HG03457 (cell line): ENCODE measurements around the gene FAS.
"Not testable (repeated sequence)": the region's sequence is repeated elsewhere in the genome, so short reads cannot be mapped to it uniquely, and the experiment has no call there.

Experiments
- ATAC-seq: cut with Tn5 transposase; IDR thresholded peaks from one replicate; pipeline ENCODE4 v1.9.1; 2021; ENCODE audit warnings: moderate number of reproducible peaks; ENCODE audit not compliant: unreplicated experiment

FAS gene

DNA sequence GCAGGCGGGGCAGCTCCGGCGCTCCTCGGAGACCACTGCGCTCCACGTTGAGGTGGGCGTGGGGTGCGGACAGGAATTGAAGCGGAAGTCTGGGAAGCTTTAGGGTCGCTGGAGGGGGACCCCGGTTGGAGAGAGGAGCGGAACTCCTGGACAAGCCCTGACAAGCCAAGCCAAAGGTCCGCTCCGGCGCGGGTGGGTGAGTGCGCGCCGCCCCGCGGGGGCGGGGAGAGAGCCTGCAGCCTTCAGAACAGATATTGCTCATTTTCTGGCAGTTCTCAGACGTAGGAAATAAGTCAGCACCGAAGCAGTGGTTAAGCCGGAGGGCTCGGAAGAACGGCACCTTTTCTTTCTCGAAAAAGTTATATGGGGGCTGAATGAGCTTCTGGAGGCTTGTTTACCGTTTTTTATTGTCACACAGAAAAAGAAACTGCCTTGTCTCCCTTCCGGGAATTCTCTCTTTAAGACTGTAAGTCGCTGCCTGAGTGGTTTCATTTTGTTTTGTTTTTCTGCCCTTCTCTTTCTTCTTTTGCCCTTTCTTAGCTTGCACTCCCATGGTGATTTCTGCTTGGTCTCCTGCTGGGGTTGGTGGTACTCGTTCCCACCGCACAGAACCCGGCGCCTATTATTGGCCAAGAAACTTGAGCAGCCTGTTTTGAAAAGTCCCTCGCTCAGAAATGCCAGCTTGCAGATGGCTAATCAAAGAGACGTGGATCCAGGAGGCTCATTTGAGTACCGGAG, 732 bp downstream of the FAS start:
- no peak for ATAC-seq

DNA sequence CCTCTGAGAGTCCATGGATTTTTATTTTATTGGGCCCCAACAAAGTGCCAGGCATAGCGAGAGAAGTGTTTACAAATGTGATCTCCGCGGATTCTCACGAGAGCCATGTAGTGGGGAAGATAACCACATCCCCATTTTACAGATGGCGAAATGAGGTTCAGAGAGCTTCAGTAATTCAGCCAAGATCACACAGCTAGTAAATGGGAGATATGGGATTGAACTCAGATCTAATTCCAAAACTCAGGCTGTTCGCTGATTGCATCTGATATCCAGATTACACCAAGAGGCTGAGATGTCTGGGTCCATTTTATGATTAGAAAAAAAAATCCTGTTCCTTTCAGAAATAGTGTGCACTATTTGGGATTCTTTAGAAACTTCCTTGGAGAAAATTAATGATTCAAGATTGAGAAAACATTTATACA, 1.3 kb downstream of the FAS start:
- no peak for ATAC-seq

DNA sequence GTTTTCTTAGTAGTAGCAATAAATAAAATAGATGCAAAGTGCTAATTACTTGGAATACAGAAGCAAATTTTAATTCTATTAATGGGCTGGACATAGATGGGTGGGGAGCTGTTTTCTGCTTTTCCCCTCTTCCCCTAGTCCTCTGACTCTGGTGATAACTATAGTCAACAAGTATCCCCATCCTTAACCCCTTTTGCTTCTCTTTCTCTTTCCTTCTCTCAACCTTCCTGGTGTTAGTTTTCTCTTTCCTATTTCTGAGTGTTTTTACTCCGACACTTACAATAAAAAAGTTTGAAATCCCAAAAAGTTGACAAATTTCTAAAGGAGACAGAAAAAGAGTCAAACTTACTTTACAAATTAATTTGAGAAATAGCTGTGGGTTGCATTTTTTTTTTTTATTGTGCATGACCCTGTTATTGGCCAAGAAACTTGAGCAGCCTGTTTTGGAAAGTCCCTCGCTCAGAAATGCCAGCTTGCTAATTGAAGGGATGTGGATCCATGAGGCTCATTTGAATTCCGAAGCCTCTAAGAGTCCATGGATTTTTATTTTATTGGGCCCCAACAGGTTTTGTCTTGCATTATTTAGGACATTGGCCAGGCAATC, 2.4 kb downstream of the FAS start:
- no peak for ATAC-seq

DNA sequence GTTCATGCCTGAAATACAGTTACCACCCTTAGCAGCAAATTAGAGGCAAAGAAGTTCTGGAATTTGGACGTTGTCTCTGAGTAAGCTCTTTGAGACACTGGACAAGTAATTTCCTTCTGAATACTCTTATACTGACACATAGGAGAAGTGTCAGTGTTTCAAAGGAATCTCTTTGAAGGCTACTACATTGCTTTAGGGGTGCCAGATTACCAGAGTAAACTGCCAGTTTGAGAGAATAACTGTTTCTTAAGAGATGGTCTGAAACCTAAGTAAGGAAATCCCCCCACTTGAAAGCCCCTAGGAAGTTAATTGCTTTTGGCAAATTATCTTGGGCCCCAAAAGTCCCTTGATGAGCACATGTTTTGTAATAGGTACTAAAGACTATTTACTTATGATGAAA, 3.4 kb downstream of the FAS start:
- ATAC-seq: no peak

DNA sequence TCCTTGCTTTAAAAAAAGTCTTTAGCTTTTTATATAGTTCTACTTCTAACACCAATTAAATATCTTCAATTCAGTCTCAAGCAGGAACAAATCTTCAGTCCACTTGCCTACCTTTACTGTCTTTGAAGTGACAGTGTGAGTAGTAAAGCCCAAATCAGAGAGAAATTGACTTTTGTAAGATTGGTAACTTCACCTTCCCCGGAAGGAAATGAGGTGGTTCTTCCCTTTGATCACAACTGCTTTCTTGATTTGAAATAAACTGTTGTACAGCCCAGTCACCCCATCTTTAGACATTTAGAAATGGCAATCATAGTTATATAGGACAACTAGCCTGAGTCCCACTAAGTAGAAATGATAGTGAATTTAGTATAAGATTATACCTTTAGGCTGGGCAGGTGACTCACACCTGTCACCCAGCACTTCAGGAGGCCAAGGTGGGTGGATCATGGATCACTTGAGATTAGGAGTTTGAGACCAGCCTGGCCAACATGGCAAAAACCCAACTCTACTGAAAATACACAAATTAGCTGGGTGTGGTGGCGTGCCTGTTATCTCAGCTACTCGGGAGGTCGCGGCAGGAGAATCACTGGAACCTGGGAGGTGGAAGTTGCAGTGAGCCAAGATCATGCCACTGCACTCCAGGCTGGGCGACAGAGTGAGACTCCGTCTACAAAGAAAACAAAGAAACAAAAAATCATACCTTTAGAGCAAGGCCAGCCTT, 4.7 kb downstream of the FAS start:
- no peak for ATAC-seq

DNA sequence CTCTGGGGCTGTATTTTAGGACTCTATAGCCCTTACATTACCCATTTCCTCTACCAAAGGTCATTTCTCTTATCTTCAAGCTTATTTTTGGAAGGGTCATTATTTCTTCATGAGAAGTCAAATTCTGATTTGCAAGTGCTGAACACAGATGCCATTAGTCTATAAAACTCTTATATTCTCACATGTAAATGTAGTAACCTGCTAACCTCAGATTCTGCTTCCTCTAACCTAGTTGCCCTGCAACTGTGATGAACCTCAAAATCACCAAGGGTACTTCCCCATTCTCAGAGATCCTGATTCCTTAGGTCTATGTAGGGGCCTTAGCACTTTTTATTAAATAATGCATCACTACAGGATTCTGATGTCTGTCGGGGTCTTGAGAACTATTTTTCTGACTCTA, 6.3 kb downstream of the FAS start:
- no peak for ATAC-seq

DNA sequence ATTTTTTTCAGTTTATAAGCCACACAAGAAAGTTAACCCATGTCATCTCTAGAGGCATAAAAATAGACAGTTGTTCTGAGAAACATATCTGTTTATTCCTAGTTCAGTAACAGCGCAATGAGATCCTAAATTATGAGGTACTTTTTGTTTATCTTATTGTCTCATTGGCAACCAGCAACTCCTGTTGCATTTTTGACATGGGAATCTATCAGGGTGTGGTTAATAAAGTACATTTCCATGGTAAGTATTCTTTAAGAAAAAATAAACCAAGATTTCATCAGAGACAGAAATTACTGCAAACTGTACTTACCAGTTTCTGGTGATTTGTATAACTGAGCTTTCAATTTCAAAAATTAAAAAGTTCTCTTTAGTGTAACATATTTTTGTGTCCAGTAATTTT, 9.0 kb downstream of the FAS start:
- no peak for ATAC-seq

DNA sequence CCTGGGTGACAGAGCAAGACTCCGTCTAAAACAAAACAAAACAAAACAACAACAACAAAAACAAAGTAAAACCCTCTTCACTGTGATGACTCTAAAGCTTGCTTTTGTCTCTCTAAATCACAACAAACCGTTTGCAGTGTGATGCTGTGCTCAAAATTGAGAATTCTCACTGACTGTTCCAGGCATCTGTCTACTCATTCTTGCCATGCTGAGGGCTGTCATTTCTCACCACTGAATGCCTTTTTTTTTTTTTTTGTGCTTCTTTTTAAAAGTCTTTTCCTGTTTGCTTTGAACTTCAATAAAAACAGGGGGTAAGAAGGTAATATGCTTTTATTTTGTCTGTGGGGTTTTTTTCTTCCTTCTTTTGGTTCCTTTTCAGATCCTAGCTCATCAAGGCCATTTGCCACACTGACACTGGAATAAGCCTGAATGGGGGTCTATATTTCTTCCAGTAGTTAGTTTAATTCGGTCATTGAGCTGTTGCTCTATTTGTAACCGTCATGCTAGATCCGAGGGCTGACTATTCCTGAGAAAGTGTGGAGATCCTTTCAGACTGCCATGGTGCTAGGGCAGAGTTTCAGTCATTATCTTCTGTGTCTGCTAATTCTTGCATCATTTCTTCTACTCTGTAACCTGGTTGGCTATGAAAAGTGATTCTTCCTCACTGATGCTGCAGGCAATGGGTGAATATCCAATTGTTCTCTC, 10.6 kb downstream of the FAS start:
- no peak for ATAC-seq

DNA sequence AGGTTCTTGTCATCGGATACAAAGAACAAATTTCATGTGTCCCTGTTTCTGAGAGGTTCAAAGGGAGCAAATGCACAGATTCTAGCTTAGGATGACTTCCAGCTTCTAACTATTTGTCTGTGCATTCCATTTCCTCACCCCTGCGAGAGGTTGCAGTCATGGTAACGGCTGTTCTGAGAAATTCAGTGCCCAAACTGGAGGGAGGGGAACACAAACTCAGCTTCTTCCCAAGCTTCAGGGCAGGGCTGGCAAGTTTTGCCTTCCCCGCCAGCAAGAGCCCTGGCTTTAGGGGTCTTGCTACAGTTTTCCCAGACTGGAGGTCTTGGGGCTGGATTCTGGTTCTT, 11.1 kb downstream of the FAS start:
- no peak for ATAC-seq

DNA sequence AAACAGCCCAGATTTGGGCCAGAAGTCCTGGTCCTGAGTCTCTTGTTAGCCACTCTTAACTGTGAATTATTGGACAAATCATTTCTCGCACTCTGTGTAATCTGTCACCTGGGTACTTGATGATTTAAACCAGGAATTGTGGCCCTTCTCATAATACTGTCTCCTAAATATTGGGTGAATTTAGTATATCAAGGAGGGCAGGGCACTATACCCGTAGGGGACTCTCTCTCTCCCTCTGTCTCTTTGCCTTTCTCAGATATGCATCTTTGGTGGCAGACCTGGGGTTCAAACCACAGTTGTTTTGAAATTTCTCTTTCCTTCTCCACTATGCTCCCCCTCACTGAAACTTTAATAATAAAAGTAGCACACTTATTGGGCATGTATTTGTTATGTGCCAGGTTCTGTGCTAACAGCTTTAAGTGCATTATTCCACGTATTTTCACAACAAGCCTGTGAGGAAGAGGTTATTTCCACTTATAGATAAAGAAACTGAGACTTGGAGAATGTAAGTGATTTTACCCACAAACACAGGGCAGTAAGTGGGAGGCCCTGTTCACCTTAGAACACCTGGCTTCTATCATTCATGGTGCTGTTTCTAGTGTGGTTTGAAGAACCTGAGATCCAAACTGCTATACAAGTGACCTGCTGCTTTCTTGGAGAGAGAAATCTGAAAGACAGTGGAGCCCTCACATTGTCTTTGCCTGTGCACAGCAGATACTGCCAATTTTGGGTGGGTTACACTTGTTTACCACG, 11.8 kb downstream of the FAS start:
- no peak for ATAC-seq

DNA sequence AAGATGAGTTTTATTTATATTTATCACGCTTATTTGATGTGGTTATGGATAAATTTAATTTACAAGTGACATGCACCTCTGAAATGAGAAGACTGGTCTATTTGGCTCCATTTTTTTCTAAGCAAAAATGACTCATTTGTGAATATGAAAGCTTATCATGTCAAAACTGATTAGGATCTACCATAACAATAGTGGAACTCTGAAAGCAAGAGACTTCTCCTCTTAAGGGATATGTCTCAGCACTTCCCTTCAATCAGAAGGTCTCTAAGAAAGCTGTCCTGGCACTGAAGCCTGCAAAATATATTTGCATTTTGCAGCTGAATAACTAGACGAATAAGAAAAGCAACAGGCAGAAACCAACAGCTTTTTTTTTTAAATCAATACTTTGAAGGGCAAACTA, 12.7 kb downstream of the FAS start:
- no peak for ATAC-seq

DNA sequence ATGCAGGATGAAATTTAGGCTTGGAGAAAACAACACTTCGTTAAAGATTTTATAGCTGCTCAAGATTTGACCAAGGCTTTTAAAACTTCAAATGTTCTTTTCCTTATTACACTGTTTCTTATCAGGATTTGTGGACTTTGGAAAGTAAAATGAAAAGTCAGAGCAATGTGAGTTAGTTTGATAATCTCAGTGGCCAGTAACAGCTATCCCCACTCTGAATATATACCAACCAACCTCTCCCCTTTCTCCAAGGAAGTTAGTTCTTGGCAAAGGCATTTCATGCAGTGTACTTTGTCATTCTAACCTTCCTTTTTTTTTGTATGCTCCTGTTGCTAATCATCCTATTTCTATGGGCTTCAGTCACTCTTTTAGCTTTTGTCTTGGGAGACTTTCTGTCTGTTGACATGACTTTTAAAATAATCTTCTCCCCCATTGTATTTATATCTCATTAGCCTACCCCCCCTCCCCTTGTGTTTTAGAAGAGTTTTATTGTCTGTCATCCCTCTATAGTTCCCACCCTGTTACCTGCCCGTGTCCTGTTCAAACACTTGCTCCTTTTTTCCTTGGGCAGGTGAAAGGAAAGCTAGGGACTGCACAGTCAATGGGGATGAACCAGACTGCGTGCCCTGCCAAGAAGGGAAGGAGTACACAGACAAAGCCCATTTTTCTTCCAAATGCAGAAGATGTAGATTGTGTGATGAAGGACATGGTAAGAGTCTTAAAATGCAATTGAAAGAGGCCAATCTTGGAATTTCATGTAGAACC, 16.7 kb downstream of the FAS start:
- no peak for ATAC-seq

DNA sequence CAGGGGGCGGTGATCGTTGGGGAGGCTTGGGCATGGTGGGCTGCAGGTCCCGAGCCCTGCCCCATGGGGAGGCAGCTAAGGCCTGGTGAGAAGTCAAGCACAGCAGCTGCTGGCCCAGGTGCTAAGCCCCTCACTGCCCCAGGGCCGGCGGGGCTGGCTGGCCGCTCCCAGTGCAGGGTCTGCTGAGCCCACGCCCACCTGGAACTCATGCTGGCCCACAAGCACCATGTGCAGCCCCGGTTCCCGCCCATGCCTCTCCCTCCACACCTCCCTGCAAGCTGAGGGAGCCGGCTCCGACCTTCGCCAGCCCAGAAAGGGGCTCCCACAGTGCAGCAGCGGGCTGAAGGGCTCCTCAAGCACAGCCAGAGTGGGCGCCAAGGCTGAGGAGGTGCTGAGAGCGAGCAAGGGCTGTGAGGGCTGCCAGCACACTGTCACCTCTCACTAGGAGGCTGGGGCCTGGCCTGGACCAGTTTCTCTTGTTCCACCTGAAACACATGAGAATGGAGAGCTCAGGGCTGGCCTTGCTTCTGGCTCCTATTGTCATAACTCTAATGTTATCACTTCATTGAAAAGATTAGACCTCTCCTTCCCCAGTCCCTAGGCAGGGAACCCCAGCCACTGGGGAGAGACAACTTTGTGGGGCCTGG, 28.2 kb downstream of the FAS start:
- not testable (repeated sequence) for ATAC-seq

DNA sequence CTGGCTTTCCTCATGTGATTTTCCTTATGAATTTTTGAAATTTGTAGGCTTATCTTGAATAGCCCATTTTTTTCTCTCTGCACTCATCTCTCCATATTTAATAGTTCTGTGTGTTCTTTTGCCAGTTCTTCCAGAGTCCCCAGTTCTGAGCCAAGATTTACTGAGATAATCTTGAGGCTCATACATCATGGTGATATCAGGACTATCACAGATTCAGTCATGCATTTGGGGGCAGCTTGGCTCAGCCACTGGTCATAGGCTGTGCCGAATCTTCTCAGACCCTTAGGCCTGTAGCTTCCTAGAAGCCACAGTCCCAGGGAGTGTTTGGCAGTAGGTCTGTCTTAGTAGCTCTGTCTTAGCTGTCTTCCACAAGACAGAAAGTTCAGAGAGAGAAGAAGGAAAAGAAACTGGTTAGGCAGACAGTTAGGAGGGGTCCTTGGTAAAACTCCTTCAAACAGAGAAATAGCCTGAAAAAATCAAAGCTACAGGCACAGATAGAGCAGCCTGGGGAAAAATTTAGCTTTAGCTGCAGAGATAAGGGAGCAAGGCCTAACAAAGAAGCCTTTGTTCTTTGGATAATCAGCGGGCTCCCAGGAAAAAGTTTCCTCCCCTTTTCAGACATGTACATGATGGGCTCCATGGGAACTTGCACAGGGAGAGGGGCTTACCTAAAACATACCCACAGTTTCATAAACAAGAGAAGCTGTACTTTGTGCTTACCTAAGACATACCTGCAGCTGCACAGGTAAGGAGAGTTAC, 29.1 kb downstream of the FAS start:
- no peak for ATAC-seq

DNA sequence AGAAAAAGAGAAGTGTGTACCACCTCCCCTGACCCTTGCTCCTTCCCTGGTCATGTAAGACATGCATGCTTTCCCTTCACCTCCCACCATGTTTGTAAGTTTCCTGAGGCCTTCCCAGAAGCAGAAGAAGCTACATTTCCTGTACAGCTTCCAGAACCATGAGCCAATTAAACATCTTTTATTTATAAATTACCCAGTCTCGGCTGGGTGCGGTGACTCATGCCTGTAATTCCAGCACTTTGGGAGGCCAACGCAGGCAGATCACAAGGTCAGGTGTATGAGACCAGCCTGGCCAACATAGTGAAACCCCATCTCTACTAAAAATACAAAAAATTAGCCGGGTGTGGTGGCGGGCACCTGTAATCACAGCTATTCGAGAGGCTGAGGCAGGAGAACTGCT, 30.9 kb downstream of the FAS start:
- not testable (repeated sequence) for ATAC-seq

DNA sequence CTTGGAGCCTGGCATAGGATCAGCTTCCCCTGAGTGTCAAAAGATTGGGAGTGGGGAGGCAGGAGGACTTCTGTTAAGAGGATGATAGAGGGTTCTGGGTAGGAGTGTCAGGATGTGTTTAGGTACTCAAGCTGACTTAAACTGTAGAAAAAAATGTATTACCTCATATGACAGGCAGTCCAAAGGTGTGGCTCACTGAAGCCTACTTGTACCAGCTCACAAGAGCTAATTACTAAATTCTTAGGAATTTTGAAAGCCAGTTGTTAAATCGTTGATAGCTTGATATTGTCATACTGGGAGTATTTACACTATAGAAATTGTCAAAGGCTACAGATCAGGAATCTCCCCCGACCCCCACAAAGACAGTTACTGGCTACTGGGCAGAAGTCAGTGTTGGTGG, 32.1 kb downstream of the FAS start:
- ATAC-seq: no peak

DNA sequence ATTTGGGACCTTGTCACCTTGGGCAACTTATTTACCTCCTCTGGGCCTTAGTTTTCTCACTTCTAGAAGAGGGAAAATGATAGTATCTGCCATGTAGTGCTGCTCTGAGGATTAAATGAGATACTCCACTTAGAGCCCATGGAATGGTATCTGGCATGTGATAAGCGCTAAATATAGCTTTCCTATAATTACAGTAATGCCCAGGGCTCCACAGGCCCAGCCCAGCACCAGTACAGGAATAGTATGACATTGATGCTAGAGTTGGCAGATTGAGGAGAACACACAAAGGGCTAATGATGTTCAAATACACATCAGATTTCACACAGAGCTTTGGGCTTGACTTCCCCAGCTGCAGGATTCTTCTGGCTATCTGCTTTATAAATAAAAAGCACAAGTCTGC, 34.9 kb downstream of the FAS start:
- no peak for ATAC-seq

DNA sequence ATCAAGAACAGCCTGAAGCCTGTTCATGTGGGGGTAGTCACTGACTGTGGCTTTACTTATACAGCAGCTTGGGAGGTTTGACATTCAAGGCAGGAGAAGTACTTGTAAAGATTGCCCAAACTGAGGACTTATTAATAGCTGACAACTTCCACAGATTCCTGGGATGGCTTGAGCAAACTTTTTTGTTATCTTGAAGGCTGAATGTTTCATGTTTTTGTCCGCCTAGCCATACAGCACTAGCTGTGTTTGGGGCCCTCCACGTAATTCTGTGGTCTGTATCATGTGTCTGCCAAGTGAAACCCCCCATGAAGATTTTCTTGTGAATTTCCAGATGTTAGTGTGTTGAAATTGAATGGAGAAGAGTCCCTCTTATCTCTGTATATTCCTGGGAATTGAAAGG, 38.6 kb downstream of the FAS start:
- no peak for ATAC-seq

DNA sequence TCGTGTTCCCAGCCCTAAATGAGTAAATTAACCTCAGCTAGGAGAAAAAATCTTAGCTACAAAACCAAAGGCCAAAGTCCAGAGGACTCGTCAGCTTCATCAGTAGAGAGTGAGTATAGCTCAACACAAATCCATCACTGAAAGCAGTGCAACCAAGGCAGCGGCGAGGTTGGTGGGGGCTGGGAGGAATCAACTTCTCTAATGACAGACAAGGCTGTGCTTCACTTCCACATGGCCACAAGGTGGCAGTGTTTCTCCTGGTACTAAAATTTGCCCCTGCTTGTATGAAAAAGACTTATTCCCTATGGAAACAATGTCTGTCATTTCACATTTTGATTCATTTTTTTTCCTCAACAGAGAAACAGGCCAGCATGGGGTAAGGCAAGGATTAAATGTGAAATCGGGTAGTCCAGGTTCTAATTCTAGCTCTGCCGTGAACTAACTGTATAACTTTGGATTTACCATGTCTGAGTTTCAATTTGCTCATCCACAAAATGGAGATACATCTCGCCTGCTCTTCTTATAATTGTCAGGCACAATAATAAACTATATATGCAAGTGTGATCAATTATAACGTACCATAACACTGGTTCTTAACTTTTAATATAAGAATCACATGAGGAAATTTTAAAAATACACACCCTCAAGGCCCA, 39.3 kb downstream of the FAS start:
- no peak for ATAC-seq
